GM21723 (cell line): ENCODE measurements around the gene PRPF39.
"Not testable (repeated sequence)": the region's sequence is repeated elsewhere in the genome, so short reads cannot be mapped to it uniquely, and the experiment has no call there.

Experiments
- ATAC-seq: cut with Tn5 transposase; IDR thresholded peaks from one replicate; pipeline ENCODE4 v1.9.1; 2021; ENCODE audit warnings: mild to moderate bottlenecking, moderate library complexity; ENCODE audit not compliant: unreplicated experiment

Gene PRPF39

GRCh38 chr14:45080416-45080968, 3.4 kb upstream of the PRPF39 start:
- not testable (repeated sequence) for ATAC-seq

GRCh38 chr14:45081096-45081495, 2.8 kb upstream of the PRPF39 start:
- ATAC-seq = not testable (repeated sequence)

DNA sequence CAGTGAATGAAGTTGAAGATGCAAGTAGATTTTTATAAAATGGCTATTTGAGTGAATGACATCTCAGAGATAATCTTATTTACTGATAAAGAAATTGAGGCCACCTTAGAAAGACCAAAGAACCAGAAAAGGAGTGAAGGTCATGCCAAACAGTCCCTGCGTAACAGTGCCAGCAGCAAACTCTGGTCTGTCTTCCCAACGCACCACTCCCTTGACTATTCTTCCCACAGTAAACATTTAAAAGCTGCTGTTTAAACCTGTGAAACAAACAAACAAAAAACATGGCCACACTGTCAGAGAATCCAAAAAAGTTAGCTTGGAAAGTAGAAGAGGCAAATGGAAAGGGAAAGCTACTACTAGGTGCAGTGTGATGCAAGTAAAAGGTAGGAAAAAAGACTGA, 1.5 kb upstream of the PRPF39 start:
- ATAC-seq = no peak

DNA sequence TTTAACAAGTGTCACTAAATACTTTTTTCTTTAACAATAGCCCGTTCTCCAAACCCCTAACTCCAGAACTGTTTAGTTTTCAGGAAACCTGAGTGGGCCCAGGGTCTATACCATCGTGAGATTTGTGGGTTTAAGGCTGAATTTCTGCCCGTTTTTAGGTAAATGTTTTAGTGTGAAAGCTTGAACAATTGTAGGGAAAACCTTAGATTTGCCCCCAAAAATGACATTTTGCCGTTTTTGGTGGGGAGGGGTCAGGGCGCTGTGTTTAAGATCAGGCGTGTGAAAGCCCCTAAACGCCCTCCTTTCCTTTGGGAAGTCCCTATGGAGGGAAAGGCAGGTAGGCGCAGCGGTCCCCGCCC, 320 bp upstream of the PRPF39 start:
- ATAC-seq = no peak

GRCh38 chr14:45084946-45085346, 1.0 kb downstream of the PRPF39 start:
- no peak for ATAC-seq

- ATAC-seq = peak; percentile 73
Measured at GRCh38 chr14:45089813-45090212, 5.9 kb downstream of the PRPF39 start.

- no peak for ATAC-seq
Measured at GRCh38 chr14:45091710-45092109, 7.8 kb downstream of the PRPF39 start.

DNA sequence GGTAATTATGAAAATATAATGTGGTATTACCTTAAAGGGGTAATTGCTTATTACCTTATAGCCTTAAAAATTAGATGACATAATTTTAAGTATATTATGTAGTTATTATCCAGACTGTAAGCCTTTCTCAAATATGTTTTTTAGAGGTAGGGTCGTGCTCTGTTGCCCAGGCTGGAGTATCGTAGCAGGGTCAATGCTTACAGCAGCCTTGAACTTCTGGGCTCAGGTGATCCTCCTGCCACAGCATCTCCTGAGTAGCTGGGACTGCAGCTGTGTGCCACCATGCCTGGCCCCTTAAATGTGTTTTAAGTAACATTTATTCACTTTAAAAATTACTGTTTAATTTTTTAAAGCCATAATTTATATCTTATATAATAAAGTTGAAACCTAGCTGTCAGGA, 10.4 kb downstream of the PRPF39 start:
- no peak for ATAC-seq

GRCh38 chr14:45095143-45095542, 11.2 kb downstream of the PRPF39 start:
- ATAC-seq = no peak

GRCh38 chr14:45096218-45096617, 12.3 kb downstream of the PRPF39 start:
- no peak for ATAC-seq

DNA sequence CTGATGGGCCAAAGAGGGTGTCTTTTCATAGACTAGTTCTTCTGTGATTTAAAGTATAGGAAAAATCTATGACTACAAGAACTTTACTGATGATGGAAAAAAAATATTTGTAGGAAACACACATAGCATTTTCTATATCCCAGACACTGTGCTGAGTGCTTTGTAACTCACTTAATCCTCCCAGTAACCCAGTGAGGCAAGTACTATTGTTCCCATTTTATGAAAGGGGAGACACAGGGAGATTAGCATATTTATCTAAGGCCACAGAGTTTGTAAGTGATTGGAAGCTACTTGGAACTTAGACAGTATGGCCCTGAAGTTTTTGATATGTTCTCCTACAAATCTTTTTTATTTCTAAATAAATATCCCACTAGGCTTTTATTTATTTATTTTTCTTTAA, 19.9 kb downstream of the PRPF39 start:
- ATAC-seq = no peak

DNA sequence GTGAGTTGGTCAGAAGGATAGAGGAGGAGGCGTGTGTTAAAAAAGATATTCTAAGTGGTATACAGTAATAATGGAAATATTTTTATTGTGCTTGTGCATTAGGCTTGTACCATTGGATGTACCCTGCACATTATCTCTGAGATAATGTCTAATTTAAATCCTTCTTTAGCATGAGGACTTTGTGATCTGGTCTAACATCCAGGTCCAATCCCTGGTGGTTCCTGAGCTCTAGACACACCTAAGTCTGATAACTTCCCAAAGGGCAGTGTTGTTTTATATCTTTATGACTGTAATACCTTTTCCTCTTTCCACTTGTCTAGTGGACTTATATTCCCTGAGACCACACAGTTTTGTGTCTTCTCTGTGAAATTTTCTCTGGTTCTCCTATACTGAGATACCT, 20.6 kb downstream of the PRPF39 start:
- no peak for ATAC-seq

DNA sequence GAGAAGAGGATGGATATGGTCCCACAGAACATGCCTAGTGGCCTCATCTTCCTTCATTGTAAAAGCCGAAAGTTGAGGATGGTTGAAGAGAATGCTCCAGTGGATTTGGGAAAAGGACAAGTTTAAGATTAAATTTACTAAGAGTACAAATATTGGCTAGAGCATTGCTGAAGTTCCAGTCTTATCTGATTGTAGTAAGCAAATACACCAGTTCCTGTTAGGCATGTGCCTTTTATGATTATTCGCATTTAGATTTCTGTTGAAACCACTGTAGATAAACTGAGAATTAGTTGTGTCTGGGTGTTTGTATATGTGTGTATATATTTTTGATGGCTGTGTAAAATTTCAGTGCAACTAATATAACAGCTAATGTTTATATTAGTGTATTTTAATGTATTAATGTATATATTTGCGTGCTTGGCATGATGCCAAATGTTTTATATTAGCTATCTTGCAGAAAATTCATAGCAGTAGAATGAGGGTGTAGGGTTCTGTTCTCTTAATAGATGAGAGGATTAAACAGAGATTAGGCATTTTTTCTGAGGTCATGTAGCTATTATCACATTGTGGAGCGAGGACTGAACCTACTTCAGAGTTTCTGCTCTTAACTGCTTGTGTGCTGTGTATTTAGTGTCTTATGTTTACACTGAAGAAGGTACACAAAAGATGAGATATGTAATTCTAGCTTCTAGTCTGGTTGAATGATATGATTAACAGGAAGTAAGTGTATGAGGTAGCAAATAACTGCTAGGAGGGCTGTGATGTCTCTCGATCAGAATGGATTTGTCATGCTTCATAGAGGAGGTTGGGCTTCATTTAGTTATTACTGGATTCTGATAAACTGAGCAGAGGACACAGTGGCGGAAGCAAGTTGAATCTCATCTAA, 29.2 kb downstream of the PRPF39 start:
- no peak for ATAC-seq

DNA sequence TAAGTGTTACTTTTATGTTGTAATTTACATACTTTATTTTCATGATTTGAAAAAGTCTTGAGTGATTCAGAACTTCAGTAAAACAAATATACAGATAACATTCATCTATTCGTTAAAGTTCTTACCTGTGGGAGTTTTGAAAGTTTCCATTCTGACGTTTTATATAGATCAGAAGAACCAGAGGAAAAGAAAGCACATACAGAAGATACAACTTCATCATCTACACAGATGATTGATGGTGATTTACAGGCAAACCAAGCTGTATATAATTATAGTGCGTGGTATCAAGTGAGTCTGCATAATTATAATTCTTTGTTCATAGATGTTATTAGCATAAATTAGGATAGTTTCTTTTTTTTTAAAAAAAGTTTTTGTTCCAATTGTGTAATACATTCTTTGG, 30.4 kb downstream of the PRPF39 start:
- no peak for ATAC-seq

- ATAC-seq = no peak
Measured at GRCh38 chr14:45118594-45118993, 34.7 kb downstream of the PRPF39 start.

GRCh38 chr14:45120096-45120495, 36.2 kb downstream of the PRPF39 start:
- no peak for ATAC-seq

GRCh38 chr14:45123271-45123670, 39.4 kb downstream of the PRPF39 start:
- ATAC-seq = no peak

DNA sequence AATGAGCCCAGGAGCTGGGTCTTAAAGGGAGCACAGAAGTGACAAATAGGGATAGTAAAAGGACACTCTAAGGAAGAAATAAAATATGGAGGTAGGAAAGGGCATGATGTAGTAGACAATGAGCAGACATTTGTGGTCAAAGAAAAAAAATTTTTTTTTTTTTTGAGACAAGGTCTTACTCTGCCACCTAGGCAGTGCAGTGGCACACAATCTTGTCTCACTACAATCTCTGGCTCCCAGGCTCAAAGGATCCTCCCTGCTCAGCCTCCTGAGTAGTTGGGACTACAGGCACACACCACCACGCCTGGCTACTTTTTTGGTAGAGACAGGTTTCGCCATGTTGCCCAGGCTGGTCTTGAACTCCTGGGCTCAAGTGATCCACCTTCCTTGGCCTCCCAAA, 41.8 kb downstream of the PRPF39 start:
- no peak for ATAC-seq

DNA sequence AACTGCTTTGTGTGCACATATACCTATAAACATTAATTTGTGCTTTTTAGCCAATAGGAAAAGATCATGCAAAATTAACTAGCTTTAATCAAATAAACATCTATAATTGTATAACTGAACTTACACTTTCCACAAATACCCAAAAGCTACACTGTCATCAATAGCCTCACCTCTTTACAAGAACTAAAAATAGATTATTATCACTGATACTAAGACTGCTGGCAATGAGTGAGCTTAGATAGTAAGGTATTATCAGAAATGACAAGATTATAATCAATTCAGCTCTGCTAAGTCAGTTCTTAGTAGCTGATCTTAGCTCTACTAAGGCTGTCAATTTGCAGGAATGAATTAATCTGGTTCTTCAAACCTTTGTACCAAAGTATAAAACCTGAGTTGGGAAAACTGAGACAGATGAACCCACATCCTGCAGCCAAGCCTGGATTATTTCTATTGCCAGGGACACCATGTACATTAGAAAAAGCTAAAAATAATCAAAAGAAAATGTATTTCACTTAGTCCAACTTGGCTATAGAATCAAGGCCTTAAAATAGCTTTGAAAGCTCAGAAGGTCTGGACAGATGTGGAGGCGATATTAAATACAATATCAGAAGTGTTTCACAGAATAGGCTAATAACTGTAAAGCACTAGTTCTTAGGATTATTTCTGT, 45.2 kb downstream of the PRPF39 start:
- no peak for ATAC-seq

- no peak for ATAC-seq
Measured at GRCh38 chr14:45133683-45134050, 49.8 kb downstream of the PRPF39 start.

DNA sequence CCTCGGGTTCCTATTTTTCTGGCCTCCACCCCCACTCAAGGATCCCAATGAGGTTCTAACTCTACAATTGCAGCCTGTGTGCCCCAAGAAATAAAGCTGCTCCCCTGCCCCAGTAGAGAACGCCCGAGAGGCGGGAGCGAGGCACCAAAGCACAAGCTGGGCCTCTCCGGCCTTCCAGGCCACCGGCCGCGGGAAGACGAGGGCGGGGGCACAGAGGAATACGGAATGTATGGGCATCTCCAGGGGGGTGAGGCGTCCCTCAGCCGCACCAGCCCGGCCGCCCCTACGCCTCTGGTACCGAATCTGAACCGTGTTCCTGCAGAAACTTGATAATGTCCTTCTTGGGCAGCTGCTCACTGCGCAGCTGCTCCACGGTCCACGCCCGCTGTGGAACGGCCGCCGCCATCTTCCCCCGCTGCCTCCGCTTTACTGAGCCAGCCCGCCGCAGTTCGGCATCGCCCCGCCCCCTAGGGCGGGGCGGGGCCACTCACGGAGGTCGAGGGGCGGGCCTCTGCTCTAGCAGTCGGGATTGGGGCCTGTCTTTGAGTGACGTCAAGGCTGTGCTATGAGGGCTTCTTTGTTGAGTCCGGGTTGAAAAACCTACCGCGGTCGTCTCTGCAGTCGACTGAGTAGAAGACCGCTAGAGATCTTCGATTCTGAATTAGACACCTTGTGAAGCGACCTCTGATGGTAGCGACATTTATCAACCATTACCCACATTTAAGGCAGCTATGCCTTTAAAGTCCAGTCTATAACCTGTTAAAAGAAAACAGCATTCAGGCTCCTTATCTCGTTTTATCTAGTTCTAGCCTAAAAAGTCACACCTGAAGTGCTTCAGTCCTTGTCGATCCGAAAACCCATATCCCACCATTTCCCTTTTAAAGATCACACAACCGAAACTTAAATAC, 50.4 kb downstream of the PRPF39 start, which contains the start of gene FKBP3:
Gene FKBP3, minus strand, starts transcription at position 431 of the 908 bp plus-strand sequence. Its CDS starts 25 bp downstream, at position 406.
- ATAC-seq = peak; percentile 91
